ENCODE results near the gene SNRPB.
"Not testable (repeated sequence)": the region's sequence is repeated elsewhere in the genome, so short reads cannot be mapped to it uniquely, and the experiment has no call there.

The SNRPB gene
- 91.6 to 303 (median 91.8) reads per million in 3 experiments for total RNA-seq

GRCh38 chr20:2470423-2471193, at the start of gene SNRPB:
Gene SNRPB, minus strand, starts transcription at chr20:2470789. Its CDS starts 99 bp downstream, at chr20:2470690.
- DNase-seq = peak; percentile 95

GRCh38 chr20:2519115-2519809, 48.7 kb upstream of the SNRPB start:
- no peak for DNase-seq

DNA sequence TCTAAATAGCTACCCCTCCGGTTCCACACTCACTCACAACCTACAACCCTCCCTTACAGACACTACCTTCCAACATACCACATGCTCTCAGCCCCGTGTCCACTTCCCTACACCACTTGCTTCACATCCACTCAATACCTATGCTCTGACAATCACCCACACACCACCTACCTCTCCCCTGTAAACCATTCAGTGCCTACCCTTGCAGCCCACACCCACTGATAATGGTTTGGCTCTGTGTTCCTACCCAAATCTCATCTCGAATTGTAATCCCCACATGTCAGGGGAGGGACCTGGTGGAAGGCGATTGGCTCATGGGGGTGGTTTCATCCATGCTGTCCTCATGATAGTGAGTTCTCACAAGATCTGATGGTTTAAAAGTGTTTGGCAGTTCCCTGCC, 48.0 kb upstream of the SNRPB start:
- DNase-seq = no peak

- DNase-seq = no peak
Observed at GRCh38 chr20:2518096-2518495, 47.5 kb upstream of the SNRPB start.

- no peak for DNase-seq
Observed at GRCh38 chr20:2516399-2516798, 45.8 kb upstream of the SNRPB start.

DNA sequence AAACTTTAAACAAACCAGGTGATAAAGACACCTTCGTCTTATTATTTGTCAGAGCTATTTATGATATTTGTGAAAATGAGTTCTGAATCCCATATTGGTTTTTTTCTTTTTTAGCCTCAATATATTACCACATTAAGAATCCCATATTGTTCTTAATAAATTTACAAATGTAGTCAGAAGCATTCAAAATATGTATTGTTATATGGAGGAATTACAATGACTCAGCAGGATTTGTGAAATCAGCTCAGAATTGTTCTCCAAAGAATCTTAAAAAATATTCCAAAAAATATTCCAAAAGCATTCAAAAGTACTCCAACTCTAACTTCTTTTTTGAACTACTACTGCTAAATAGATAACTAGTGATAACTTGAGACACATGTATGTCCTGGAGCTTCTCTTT, 44.6 kb upstream of the SNRPB start:
- no peak for DNase-seq

DNA sequence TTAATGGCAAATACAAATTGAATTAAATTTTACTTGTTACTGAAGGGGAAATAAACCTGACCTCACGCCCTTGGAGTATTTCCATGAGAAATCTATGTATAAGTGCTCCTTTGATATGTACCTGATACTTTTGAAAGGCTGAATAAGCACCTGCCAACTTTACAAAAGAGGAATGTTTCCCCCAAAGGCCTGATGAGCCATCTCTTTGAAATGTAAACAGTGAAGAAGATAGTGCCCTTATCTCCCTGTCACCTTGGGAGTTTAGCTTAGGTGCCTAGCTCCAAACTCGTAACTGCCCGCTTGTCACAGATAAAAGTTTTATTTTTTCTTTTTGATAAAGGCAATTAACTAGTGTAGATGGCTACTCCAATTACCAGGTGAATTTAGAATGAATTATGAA, 39.2 kb upstream of the SNRPB start:
- no peak for DNase-seq

DNA sequence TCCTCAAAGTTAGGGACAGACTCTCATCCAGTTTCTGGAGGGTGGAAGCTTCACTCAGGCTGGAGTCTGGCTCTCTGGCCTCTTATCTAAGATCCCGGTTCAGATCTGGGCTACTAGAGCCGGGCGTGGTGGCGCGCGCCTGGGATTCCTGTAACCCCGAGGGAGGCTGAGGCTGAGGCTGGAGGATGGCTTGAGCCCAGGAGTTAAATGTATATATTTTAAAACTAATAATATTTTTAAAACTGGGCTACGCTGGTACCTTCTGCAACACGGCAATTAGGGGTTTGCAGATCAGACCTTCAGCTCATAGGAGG, 38.8 kb upstream of the SNRPB start:
- no peak for DNase-seq

DNA sequence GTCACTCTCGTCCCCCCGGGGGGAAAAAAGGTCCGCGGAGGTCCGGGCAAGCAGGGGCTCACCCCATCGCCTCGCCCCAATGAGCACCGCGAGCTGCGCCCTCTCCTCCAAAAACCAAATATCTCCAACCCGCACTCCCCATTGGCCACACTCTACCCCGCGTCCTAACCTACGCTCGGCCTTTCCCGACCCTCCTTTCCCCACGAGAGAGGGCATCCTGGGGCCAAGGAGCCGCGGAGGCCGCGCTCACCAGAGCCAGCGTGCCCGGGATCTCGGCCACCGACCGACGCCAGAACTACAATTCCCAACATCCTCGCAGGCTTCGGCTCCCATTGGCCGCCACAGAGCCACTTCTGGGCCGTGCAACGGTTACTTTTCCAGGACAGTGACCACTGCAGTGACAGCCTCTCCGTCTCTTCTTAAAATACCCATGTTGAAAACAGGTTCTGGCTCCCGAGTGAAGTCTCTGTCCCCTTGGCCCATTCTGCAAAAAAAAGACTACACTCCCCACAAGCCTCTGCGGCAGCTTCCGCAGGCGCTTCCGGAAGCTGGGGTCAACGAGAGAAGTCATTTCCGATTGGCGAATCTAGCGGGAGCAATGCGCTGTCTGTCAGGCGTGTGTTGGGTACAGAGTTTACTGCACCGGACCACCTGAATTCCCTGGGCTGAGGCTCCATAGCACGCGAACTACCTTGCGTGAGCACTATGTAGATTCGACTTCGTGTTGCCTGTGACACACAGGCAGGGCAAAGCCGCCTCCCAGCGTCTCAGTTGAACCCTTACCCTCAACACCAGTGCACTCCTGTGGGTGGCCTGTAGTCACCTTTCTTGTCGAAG, 38.3 kb upstream of the SNRPB start, which contains the start of gene ZNF343:
TSS of gene ZNF343 (minus strand) at position 285 of the 837 bp plus-strand sequence. CDS start 15,020 bp downstream, outside the sequence.
- peak; percentile 79 for DNase-seq

GRCh38 chr20:2507875-2508630, 37.5 kb upstream of the SNRPB start:
- no peak for DNase-seq

- DNase-seq = no peak
Observed at GRCh38 chr20:2507464-2507863, 36.9 kb upstream of the SNRPB start.

GRCh38 chr20:2506426-2506825, 35.8 kb upstream of the SNRPB start:
- not testable (repeated sequence) for DNase-seq

- DNase-seq = not testable (repeated sequence)
Observed at GRCh38 chr20:2504803-2505202, 34.2 kb upstream of the SNRPB start.

- not testable (repeated sequence) for DNase-seq
Observed at GRCh38 chr20:2502808-2503384, 32.3 kb upstream of the SNRPB start.

DNA sequence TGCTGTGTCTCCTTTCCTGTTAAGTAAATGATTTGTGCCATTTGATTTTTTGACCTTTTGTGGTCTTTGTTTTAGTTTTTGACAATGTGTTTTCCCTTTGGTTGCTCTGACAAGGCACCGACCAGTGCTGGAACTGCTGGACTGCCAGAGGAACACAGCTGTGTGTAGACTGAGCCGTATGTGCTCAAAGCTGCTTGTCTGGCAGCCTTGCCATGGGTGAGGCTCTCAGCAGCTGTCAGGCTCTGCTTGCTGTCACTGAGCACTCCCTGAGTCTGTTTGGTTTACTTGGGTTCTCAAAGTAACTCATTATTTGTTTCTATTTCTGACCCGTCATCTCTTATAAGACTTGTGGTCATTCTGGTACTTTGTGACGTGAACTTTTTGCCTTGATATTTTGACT, 15.1 kb upstream of the SNRPB start:
- no peak for DNase-seq

- DNase-seq = no peak
Observed at GRCh38 chr20:2485080-2485479, 14.5 kb upstream of the SNRPB start.

GRCh38 chr20:2483504-2483903, 12.9 kb upstream of the SNRPB start:
- DNase-seq = no peak

DNA sequence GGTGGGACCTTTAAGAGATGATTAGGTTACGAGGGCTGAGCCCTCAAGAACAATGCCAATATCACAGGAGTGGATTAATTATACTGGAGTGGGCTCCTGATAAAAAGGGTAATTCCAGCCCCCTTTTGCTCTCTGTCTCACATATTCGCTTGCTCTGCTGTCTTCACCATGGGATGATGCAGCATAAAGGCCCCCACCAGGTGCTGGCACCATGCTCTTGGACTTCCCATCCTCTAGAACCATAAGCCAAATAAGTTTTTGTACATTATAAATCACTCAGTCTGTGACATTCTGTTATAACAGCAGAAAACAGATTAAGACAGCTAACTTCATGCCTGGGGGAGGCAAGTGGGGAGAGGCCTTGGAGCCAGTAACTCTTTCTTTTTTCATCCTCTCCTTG, 9.8 kb upstream of the SNRPB start:
- DNase-seq = no peak

DNA sequence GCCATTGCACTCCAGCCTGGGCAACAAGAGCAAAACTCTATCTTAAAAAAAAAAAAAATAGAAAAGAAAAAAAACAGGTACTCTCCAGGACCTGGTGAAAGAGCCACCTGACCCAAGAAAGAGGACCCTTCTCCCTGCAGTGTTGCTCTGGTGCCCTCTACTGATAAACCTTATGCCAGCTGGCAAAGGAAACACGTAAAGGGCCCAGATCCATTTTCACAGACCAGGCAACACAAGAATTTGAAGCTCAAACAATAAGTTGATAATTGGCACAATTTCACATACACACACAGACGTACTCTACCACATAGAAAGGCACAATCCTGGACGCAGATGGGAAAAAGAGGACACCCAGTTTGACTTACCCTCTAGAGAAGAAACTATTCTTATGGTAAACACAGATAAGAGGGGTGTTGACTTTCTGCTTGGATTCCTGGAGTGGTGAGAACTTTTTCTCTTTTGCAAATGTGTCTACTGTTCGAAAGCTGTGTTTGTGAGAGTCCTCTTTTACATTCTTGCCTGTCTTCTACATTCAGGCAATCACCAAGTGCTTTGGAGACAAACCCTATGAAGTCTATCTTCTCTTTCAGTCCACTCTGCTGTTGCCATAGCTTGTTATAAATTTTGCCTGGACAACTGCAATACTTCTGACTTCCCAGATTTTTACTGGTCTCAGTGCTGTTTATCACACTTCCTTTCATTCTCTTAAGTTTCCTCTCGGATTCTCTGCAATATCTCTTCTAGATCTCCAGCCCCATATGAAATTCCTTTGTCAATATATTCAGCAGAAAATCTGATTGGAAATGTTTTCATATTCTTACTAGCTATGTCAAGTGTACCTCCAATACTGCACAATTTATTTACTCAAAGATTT, 6.4 kb upstream of the SNRPB start:
- DNase-seq = no peak

- DNase-seq = no peak
Observed at GRCh38 chr20:2475850-2476741, 5.5 kb upstream of the SNRPB start.

Measured in central memory CD4-positive, alpha-beta T cell (primary cell).